GM12864 (cell line): Measurements from ENCODE around the gene DLG3.

ENCODE experiments used
- DNase-seq: peaks from one replicate; pipeline ENCODE4 v3.0.0-alpha.2; 2011; ENCODE audit warnings: low read depth
- H3K4me3 ChIP-seq: 2 replicates; pipeline ENCODE4 v1.5.1; 2011; ENCODE audit warnings: mild to moderate bottlenecking, low read depth, low read length, control low read depth
- CTCF ChIP-seq: IDR thresholded peaks from 2 replicates; pipeline ENCODE4 v1.5.1; 2011; ENCODE audit warnings: low read depth, mild to moderate bottlenecking, moderate library complexity, low read length, control low read depth, inconsistent platforms; ENCODE audit errors: missing control alignments

The DLG3 gene

GRCh38 chrX:70476166-70476933 lies 31.7 kb downstream of the DLG3 start:
- TF ChIP-seq CTCF = no peak
- DNase-seq = no peak
- no peak overlapping the region for H3K4me3 ChIP-seq

GRCh38 chrX:70476934-70477733 lies 32.5 kb downstream of the DLG3 start:
- TF ChIP-seq CTCF = no peak
- H3K4me3 ChIP-seq = no peak overlapping the region
- DNase-seq = no peak

GRCh38 chrX:70477734-70478075 lies 33.1 kb downstream of the DLG3 start:
- no peak overlapping the region for H3K4me3 ChIP-seq
- no peak for TF ChIP-seq CTCF
- no peak for DNase-seq

GRCh38 chrX:70478526-70479245 lies 34.1 kb downstream of the DLG3 start:
- DNase-seq = no peak
- TF ChIP-seq CTCF = no peak
- H3K4me3 ChIP-seq = no peak overlapping the region

- no peak overlapping the region for H3K4me3 ChIP-seq
- DNase-seq = no peak
- TF ChIP-seq CTCF = no peak
Observed at GRCh38 chrX:70479247-70479921, 34.7 kb downstream of the DLG3 start.

- no peak for DNase-seq
- no peak overlapping the region for H3K4me3 ChIP-seq
Observed at GRCh38 chrX:70479922-70480659, 35.5 kb downstream of the DLG3 start.

More at GRCh38 chrX:70479922-70480659, 35.5 kb downstream of the DLG3 start:
- TF ChIP-seq CTCF = no peak
